Heart left ventricle (tissue), 13 donors: ENCODE data around the gene CES2.

Experiments used
- POLR2A ChIP-seq, 2 donors: fragments of 450-650 bp; IDR thresholded peaks; one replicate each; pipeline ENCODE4 v1.6.1; 2017; ENCODE audit warnings: antibody characterized with exemption in 2 of 2, mild to moderate bottlenecking in 2 of 2, moderate library complexity in 2 of 2
- TF ChIP-seq, protein P1 (sequence below), 12 donors: fragments of 200-600 bp; sonication (generic) in 4 of 12; IDR thresholded peaks; one replicate each; pipeline versions ENCODE4 v1.5.0 to v1.8.0; 2018 to 2022; ENCODE audit warnings: antibody characterized with exemption in 12 of 12, mild to moderate bottlenecking in 5 of 12
- donor health status: ischemic (EF 13 %, LVEDD 7.1; RV severe dilation, severe dysfunction).
- donor health status: DM: no; HTN: yes; CAD: no.
- donor health status: DM: no; HTN: no; CAD: no.
- donor health status: ischemic (EF 25% LVEDD 6.9; RV normal size, moderate dysfunction).
- donor health status: ischemic (EF 25% LVEDD 5.7; RV mildly dilated, moderate dysfunction).
- donor health status: ischemic (EF 35%, LVEDD 5.7; RV mildly dilated, moderate dysfunction).
- donor health status: nonischemic (EF 11% LVEDD 7.7; RV severe dilation, severe dysfunction).
- donor health status: DM: yes; HTN: yes; CAD: no.
- donor health status: PGD.
- donor health status: ischemic (EF 29% LVEDD 5.4; RV normal size, mild dysfunction).
- donor health status: nonischemic (EF 23%, LVEDD 6.1; RV moderate dilation, normal function).

DNA sequence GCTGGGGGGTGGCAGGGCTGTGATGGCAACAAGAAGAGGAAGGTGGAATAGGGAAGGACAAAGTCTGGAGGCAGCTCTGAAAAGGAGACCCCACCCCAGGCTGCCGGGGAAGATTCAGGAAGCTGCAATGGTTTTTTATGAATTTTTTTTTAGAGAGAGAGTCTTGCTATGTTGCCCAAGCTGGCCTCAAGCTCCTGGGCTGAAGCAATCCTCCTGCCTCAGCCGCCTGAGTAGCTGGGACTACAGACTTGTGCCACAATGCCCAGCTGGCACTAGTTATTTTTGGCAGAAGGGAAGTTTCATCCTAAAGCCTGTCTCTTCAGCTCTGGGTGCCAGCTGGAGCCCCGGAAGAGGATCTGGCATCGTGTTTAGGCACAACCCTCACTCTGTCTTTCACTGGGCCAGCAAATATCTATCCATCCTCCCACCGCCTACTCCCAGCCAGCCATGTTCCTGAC, 24.4 kb downstream of the CES2 start:
- no peak for TF ChIP-seq POLR2A (IDR thresholded peaks at IDR 0.05)
- TF ChIP-seq, protein P1, sequence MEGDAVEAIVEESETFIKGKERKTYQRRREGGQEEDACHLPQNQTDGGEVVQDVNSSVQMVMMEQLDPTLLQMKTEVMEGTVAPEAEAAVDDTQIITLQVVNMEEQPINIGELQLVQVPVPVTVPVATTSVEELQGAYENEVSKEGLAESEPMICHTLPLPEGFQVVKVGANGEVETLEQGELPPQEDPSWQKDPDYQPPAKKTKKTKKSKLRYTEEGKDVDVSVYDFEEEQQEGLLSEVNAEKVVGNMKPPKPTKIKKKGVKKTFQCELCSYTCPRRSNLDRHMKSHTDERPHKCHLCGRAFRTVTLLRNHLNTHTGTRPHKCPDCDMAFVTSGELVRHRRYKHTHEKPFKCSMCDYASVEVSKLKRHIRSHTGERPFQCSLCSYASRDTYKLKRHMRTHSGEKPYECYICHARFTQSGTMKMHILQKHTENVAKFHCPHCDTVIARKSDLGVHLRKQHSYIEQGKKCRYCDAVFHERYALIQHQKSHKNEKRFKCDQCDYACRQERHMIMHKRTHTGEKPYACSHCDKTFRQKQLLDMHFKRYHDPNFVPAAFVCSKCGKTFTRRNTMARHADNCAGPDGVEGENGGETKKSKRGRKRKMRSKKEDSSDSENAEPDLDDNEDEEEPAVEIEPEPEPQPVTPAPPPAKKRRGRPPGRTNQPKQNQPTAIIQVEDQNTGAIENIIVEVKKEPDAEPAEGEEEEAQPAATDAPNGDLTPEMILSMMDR (IDR thresholded peaks at IDR 0.05): no peak
